ENCODE measurements around the gene CELF4.

DNA sequence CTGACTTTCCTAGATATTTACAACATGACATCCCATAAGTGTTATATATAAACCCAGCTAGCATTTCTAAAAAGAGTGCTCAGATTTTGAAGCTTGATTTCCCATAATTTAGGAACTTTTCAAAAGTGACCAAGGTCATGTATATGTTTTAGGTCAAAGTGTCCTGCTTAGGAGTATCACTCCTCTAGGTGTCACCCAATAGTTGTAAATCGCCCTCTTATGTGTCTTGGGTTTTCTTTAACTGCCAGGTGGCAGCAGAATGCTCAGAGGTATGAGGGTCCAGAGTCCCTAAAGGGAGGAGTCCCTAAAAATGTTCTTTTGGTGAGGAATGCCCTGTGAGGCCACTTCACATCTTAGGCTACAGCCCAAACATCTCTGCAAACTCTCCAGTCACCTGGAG is 358.3 kb downstream of the CELF4 start:
- TF ChIP-seq, protein P1, sequence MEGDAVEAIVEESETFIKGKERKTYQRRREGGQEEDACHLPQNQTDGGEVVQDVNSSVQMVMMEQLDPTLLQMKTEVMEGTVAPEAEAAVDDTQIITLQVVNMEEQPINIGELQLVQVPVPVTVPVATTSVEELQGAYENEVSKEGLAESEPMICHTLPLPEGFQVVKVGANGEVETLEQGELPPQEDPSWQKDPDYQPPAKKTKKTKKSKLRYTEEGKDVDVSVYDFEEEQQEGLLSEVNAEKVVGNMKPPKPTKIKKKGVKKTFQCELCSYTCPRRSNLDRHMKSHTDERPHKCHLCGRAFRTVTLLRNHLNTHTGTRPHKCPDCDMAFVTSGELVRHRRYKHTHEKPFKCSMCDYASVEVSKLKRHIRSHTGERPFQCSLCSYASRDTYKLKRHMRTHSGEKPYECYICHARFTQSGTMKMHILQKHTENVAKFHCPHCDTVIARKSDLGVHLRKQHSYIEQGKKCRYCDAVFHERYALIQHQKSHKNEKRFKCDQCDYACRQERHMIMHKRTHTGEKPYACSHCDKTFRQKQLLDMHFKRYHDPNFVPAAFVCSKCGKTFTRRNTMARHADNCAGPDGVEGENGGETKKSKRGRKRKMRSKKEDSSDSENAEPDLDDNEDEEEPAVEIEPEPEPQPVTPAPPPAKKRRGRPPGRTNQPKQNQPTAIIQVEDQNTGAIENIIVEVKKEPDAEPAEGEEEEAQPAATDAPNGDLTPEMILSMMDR (IDR thresholded peaks at IDR 0.05): no peak
- no peak for TF ChIP-seq POLR2A (IDR thresholded peaks at IDR 0.05)

Data from lower leg skin (tissue), 3 donors.